ENCODE results near the gene CEACAM4. TPM values are rescaled to one million over a fixed set of nuclear protein-coding genes. Genes with fewer than 3 reads are reported as not detected.
"Not testable (repeated sequence)": the region's sequence is repeated elsewhere in the genome, so short reads cannot be mapped to it uniquely, and the experiment has no call there.

CEACAM4 gene
- total RNA-seq, 6 donors from 2014 or later, result 1.7 to 8.6 (median 5.0) TPM

DNA sequence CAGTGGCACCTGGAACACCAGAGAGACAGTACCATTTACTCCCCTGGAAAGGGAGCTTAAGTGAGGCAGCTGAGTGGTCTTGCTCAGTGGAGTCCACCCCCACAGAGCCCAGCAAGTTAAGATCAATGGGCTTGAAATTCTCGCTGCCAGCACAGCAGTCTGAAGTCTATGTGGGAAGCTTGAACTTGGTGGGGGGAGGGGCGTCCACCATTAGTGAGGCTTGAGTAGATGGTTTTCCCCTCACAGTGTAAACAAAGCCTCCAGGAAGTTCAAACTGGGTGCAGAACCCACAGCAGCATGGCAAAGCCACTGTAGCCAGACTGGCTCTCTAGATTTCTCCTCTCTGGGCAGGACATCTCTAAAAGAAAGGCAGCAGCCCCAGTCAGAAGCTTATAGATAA, 30.3 kb upstream of the CEACAM4 start:
- TF ChIP-seq POLR2A (IDR thresholded peaks at IDR 0.05) (no peak), EP300 (IDR thresholded peaks at IDR 0.05) (no peak), POLR2AphosphoS5 (IDR thresholded peaks at IDR 0.05) (no peak)
- TF ChIP-seq, protein P1, sequence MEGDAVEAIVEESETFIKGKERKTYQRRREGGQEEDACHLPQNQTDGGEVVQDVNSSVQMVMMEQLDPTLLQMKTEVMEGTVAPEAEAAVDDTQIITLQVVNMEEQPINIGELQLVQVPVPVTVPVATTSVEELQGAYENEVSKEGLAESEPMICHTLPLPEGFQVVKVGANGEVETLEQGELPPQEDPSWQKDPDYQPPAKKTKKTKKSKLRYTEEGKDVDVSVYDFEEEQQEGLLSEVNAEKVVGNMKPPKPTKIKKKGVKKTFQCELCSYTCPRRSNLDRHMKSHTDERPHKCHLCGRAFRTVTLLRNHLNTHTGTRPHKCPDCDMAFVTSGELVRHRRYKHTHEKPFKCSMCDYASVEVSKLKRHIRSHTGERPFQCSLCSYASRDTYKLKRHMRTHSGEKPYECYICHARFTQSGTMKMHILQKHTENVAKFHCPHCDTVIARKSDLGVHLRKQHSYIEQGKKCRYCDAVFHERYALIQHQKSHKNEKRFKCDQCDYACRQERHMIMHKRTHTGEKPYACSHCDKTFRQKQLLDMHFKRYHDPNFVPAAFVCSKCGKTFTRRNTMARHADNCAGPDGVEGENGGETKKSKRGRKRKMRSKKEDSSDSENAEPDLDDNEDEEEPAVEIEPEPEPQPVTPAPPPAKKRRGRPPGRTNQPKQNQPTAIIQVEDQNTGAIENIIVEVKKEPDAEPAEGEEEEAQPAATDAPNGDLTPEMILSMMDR (IDR thresholded peaks at IDR 0.05), result no peak
- Histone ChIP-seq H3K27ac (no peak overlapping the region), H3K4me3 (no peak overlapping the region), H3K36me3 (no peaks in the 10 kb centered on the region), H3K27me3 (no peaks in the 10 kb centered on the region), H3K4me1 (no peaks in the 10 kb centered on the region), H3K9me3 (peaks cover 0 to 4% (median 0%) of the 10 kb centered on the region in 4 donors)
- DNase-seq, result peak in 1 of 2 donors; percentile 52
- no peak for ATAC-seq (ENCODE audit: low FRiP score in 2 of 2)
- 16 to 29% methylated on average over 2 of the region's 2 CpGs for WGBS, 2 donors

DNA sequence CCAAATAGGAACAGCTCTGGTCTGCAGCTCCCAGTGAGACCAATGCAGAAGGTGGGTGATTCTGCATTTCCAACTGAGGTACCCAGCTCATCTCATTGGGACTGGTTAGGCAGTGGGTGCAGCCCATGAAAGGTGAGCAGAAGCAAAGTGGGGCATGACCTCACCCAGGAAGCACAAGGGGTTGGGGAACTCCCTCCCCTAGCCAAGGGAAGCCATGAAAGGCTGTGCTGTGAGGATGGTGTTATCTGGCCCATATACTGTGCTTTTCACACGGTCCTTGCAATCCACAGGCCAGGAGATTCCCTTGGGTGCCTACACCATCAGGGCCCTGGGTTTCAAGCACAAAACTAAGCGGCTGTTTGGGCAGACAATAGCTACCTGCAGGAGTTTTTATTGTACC, 29.9 kb upstream of the CEACAM4 start:
- H3K4me3 ChIP-seq; H3K27me3 ChIP-seq; H3K36me3 ChIP-seq; DNase-seq; H3K27ac ChIP-seq; ATAC-seq (ENCODE audit: low FRiP score in 2 of 2); H3K4me1 ChIP-seq; H3K9me3 ChIP-seq: not testable (repeated sequence)
- WGBS, 2 donors, result 45 to 75% methylated on average over 2 of the region's 2 CpGs

DNA sequence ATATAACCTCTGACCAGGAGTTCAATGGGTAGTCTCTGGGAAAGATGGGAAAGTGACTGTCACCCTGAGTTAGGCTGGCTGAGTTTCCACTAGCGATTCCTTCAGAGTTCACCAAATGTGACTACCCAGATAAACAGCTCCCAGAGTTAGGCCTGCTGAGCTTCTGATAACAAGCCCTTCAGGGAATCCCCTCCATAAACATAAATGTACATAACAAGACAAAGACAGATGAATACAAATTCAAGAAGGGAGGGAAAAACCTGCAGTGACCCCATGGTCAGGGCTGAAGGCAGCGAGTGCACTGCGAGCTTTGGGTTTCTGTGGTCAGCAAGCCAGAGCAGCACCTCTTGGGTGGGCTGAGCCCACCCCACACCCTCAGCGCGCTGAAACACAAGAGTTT, 25.4 kb upstream of the CEACAM4 start:
- no peak for ATAC-seq (ENCODE audit: low FRiP score in 2 of 2)
- 78 to 84% methylated on average over 5 of the region's 5 CpGs for WGBS, 2 donors

DNA sequence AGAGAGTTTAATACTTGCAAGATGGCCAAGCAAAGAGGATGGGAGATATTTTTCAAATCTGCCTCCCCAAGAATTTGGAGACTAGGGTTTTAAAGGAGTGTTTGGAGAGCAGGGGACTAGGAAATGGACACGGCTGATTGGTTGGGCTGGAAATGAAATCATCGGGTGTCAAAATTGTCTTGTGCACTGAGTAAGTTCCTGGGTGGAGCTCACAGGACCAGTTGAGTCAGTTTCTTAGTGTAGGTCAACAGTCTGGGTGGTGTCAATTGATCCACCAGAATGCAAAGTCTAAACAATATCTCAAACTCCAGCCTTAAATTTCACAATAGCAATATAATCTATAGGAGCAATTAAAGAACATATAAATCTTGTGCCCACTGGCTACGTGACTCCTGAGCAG, 23.0 kb upstream of the CEACAM4 start:
- Histone ChIP-seq H3K4me1 (peaks cover 0 to 4% (median 0%) of the 10 kb centered on the region in 4 donors), H3K27me3 (no peaks in the 10 kb centered on the region), H3K27ac (no peak overlapping the region), H3K36me3 (no peaks in the 10 kb centered on the region), H3K9me3 (peaks cover 0 to 4% (median 0%) of the 10 kb centered on the region in 4 donors), H3K4me3 (no peak overlapping the region)
- DNase-seq (no peak), ATAC-seq (ENCODE audit: low FRiP score in 2 of 2) (no peak)
- WGBS, 2 donors, result 50 to 59% methylated on average over 3 of the region's 3 CpGs
- TF ChIP-seq POLR2A (IDR thresholded peaks at IDR 0.05), result no peak
- no peak for TF ChIP-seq POLR2AphosphoS5 (IDR thresholded peaks at IDR 0.05)
- no peak for TF ChIP-seq EP300 (IDR thresholded peaks at IDR 0.05)
- TF ChIP-seq, protein P1 (IDR thresholded peaks at IDR 0.05), result no peak

More for the DNA sequence above, 25.4 kb upstream of the CEACAM4 start:
- no peak for DNase-seq
- peaks cover 0 to 4% (median 0%) of the 10 kb centered on the region in 4 donors for H3K9me3 ChIP-seq
- no peak overlapping the region for H3K4me3 ChIP-seq
- no peak for TF ChIP-seq EP300 (IDR thresholded peaks at IDR 0.05)
- no peak for TF ChIP-seq POLR2A (IDR thresholded peaks at IDR 0.05)
- no peak for TF ChIP-seq POLR2AphosphoS5 (IDR thresholded peaks at IDR 0.05)
- TF ChIP-seq, protein P1 (IDR thresholded peaks at IDR 0.05), result no peak
- no peak overlapping the region for H3K27ac ChIP-seq
- H3K36me3 ChIP-seq, result no peaks in the 10 kb centered on the region
- no peaks in the 10 kb centered on the region for H3K27me3 ChIP-seq
- peaks cover 0 to 4% (median 0%) of the 10 kb centered on the region in 4 donors for H3K4me1 ChIP-seq

DNA sequence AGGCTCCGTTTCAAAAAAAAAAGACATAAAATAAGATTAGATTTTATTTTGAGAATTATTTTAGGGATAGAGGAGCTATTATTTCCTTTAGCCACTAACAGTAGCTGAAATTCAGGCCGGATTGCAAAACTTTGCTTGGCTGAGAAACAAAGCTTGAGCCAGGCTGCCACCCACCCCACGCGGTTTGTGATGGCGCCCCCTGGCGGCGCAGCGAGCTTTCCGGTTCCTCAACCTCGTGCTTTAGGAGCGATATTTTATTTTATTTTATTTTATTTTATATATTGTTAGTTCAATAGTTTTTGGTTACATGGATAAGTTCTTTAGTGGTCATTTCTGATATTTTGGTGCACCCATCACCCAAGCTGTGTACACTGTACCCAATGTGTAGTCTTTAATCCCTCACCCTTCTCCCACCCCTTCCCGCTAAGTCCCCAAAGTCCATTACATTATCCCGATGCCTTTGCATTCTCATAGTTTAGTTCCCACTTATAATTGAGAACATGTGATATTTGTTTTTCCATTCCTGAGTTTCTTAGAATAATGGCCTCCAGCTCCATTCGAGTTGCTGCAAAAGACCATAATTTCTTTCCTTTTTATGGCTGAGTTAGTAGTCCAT, 19.8 kb upstream of the CEACAM4 start:
- Histone ChIP-seq H3K9me3 (no peaks in the 10 kb centered on the region), H3K4me1 (peaks cover 0 to 4% (median 0%) of the 10 kb centered on the region in 4 donors), H3K4me3 (no peak overlapping the region), H3K27me3 (no peaks in the 10 kb centered on the region), H3K36me3 (no peaks in the 10 kb centered on the region), H3K27ac (no peak overlapping the region)
- ATAC-seq (ENCODE audit: low FRiP score in 2 of 2) (no peak), DNase-seq (peak in 1 of 2 donors; percentile 94)
- no peak for TF ChIP-seq POLR2A (IDR thresholded peaks at IDR 0.05)
- TF ChIP-seq, protein P1 (IDR thresholded peaks at IDR 0.05), result peak in 3 of 6 experiments; percentile 24 to 28 (median 25)
- 38 to 41% methylated on average over 14 of the region's 14 CpGs for WGBS, 2 donors

Data from upper lobe of left lung (tissue), 6 donors.